NCI-H1092 (cell line): Measurements from ENCODE around the gene ROR1.
A peak's percentile ranks its signal among the peaks of the same experiment; 100 is the strongest.

Experiments
- DNase-seq: peaks from one replicate; lab custom pipeline; 2025; lab: John Stamatoyannopoulos, UW

ROR1 gene

DNA sequence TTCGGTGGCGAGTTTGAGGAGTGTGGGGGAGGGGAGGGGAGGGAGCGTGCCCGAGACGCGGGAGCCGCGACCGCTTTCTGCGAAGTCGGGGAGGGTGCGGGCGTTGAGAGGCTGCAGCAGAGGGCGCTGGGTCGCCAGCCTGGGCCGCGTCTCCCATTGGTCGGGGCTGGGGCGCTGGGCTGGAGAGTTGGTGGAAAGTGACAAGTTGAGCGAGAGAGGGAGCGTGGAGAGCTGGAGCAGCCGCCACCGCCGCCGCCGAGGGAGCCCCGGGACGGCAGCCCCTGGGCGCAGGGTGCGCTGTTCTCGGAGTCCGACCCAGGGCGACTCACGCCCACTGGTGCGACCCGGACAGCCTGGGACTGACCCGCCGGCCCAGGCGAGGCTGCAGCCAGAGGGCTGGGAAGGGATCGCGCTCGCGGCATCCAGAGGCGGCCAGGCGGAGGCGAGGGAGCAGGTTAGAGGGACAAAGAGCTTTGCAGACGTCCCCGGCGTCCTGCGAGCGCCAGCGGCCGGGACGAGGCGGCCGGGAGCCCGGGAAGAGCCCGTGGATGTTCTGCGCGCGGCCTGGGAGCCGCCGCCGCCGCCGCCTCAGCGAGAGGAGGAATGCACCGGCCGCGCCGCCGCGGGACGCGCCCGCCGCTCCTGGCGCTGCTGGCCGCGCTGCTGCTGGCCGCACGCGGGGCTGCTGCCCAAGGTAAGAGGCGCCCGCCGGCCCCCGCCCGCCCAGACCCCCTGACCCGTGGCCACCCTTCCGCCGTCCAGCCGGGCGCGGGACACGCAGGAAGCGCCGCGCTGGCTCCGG lies at the start of gene ROR1:
Gene ROR1 (plus strand): TSS at position 203 of the 802 bp plus-strand sequence.
- peak; percentile 47 for DNase-seq

DNA sequence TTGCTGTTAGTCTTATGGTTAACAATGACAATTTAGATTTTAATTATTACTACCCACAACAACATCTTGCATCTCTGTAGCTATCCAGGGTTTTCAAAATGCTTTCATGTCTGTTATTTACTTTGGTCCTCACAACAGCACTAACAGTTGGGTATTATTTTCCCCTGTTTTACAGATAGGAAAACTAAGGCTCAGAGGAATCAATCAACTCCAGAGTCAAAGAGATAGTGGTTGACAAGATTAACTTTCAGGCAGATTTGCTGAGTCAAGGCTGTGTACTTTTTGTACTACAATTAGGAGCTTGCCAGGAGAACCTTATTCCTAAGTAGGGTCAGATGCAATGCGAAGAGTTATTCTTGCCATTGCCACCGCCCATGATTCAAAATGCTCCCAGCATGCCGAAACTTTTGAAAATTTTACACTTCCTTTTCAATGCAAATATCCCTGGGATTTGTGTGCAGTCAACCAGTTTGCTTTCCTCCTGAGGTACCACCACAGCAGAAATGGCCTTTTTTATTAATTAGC lies 49.4 kb upstream of the ROR1 start:
- no peak for DNase-seq

DNA sequence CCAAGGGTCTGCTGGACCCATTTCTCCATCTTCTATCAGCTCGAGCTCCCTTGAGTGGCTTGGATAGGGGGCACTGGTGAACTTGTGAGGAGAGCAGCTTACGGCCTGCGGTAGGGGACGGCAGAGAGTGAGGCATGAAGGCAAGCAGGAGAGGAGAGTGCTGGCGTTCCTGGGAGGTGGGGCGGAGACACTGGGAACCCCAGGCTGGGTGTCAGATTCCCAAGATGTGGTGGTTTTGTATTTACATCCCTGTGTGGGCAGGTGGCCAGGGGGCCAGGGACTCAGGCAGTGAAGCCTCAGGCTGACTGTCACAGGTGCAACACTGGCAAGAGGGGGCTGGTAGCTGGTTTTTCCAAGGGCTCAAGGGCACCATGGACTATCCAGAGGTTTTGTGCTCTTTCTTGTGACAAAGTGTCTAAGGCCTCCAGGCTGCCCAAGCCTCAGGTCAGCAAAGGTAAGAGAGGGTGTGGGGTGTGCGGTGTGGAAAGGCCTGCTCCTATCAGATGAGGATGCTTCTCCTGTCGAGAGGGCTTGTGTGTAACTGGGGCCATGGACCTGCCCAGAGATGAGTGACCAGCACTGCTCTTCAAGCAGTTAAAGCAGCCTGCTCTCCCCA lies 45.1 kb upstream of the ROR1 start:
- DNase-seq: no peak

DNA sequence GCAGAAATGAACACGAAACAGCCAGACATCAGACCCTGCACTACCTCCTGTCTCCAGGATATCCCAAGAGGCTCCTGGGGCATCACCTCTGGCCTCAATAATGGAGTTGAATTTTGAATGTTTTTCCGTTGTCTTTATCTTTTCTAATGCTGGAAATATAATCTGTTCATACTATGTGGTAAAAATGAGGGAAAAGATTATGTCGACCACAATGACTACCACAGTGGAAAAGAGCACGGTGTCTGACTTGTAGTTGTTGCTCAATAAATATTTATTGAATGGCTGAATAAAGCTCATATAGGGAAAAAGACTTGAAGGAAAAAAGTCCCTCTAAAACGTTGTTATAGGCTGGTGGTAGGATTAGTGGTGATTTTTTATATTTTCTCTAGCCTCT lies 44.6 kb upstream of the ROR1 start:
- DNase-seq: no peak

DNA sequence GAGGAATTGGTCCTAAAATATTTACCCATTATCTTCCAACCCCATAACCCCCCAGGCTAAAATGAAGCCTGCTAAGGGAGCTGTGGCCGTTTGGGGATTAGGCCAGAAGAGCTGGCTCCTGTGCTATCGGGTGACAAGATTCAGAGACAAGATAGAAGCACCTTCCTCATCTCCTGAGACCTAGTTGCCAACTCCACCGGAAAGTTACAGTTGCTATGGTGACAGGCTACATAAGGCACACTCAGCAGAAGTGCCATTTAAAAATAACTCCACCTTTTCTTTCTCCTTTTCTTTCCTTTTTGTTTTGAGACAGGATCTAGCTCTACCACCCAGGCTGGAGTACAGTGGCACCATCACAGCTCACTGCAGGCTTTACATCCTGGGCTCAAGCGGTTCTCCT lies 43.6 kb upstream of the ROR1 start:
- no peak for DNase-seq

DNA sequence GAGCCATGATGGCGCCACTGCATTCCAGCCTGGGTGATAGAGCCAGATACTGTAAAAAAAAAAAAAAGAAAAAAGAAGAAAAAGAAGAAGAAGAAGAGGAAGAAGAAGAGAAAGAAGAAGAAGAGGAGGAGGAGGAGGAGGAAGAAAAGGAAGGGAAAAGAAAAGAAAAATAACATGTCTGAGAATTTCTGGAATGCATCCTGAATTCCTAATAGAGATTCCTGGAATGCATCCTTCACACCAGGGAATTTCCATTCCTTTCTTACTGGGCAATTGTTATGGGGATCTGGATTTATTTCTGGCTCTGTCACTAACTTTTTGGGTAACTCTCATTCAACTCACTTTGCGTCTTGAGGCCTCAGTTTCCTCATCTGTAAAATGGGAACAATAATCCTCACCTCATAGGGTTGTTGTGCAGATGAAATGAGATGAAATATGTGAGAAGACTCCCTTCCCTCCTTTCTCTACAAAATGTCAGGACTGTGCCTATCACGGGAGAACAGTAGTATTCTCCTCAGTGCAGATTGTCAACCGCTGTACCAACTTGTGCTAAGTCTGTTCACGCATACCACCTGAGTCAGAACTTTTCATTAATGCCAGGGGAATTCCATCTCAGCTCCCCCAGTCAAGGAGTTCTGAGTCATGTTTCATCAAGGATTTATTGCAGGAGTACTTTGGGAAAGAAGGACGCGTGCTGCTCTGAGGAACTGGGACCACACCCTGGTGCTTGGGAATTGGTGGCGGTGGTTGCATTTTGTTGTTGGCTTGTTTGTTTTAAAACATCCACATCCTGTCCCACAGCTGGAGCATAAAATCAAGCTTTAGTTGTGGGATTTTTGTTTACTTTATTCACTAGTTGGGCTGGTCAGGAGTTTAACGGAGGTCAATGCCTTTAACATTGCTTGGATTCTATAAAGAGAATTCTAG lies 42.4 kb upstream of the ROR1 start:
- DNase-seq: no peak

DNA sequence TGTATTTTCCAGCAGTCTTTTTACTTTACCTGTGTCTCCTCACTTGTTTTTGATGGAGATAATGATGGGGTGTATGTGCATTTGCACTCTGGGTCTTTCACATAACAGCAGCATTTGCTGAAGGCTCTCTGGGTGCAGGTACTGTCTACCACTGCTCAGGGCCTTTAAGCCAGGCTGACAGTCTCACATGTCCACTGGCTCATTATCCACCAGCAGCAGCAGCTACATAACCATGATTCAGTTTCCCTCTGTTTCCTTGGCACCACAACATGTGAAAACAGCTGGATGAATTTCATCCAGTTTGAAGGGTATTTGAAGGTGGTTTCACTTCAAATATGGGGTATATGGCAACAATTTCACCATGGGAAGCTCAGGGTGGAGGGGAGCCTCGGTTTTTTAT lies 41.2 kb upstream of the ROR1 start:
- no peak for DNase-seq

DNA sequence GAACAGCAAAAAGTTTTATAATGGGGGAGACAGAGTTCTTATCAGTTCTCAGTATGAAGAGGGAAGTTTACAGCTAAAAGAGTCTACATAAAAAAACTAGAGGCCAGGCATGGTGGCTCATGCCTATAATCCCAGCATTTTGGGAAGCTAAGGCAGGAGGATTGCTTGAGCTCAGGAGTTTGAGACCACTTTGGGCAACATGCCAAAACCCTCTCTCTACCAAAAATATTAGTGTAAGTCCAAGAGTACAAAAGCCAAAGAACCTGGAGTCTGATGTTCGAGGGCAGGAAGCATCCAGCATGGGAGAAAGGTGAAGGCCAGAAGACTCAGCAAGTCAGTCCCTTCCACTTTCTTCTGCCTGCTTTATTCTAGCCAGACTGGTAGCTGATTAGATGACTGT lies 35.0 kb upstream of the ROR1 start:
- DNase-seq: no peak

DNA sequence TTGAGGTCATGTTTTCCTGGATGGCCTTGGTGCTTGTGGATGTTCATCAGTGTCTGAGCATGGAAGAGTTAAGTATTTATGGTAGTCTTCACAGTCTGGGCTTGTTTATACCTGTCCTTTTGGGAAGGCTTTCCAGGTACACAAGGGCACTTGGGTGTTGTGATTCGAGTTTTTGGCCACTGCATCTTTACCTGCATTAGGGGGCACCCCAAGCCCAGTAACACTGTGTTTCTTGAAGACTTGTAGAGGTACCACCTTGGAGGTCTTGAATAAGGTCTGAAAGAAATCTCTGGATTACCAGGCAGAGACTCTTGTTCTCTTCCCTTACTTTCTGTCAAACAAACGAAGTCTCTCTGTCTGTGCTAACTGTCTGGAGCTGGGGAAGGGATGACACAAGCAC lies 34.4 kb upstream of the ROR1 start:
- DNase-seq: no peak

DNA sequence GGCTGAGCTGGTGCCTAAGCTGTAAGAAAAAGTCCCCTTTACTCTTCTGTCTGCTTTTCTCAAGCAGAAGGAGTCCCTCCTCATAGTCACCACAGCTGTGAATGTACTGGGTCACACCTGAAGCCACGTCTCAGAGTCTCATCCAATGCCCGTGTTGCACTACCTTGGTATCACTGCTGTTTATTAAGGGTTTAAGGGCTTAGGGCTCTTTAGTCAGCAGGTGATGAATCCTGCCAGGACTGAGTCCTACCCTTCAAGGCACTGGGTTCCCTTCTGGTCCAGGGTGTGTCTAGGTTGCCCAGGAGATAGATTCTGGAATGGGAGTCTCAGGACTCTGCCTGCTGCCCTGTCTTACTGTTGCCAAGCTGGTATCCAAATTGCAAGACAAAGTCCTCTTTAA lies 33.4 kb upstream of the ROR1 start:
- no peak for DNase-seq

DNA sequence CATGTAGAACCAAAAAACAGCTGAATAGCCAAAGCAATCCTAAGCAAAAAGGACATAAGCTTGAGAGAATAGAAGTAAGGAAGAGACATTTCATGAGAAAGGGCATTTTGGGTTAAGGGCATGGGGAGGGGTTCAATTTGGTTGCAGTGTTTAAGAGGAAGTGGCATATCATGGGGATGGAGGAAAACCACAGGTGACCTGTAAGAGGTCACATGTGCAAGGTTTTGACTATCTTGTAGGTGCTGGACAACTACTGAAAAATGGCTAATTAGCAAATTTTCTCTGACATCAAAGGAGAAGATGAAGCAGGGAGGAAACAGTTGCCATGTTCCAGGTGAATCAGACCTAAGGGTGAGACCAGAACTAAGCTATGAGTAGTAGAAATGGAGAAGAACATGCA lies 31.3 kb upstream of the ROR1 start:
- no peak for DNase-seq

DNA sequence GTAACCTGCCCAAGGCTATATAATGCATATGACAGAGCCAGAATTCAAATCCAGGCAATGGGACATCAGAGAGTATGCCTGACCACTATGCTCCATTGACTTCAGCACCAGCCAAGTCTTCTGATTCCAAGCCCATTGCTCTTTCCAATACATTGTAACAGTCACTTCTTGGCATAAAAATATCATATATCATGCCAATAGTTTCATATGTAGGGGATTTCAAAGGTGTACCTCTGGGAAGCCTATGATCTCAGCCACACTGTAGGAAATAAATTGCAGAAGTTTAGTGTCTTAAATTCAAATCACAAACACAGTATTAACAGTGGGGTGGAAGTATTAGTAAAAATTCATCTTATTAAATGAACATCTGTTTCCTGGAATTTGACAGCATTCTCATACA lies 30.0 kb upstream of the ROR1 start:
- no peak for DNase-seq

DNA sequence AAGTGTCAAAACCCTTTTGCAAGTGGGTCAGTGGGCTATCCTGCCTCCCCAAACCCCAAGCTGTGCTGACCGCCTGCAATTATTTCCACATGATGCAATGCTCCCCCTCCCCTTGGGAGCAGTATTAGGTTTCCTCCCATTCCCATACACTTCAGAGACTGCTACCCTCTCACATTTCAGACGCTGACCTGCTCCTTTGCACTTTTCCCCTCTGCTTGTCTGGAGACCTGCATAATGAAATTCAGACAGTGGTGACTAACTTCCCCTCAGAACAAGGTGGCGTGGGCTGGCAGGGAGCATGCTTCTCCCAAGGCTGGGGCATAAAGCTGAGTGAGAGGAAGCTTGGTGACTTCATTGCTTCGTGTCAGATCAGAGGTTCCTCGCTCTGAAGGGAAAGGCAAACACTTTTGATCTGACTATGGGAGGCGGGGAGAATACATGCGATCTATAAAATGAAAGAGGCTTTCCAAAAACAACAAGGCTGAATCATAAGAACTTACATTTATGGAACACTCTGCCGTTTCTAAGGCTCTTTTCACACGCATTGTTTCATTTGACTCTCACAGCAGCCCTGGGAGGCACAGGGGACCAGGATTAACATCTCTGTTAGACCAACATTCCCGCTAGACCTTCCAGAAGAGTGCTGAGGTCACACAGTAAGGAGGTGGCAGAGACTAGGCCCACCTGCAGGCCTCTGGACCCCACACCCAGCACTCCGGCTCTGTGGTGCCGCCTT lies 27.5 kb upstream of the ROR1 start:
- no peak for DNase-seq

DNA sequence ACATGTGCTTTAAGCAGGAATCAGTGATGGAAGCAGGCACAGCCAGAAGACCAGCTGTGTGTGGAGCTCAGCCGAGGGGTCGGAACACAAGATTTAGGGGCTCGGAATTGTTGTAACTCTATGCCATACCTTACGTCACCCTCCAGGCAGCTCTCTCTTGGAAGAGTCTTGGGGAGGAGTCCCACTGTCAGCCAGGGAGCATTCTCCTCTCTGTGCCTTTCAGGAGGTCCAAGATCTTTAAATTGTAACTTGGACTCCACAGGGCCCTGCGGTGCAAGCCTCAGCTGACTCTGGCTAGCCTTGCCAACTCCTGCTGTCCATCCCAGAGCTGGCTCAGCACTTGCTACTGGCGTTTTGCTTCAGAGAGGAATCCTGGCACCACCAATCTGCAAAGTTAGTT lies 26.4 kb upstream of the ROR1 start:
- no peak for DNase-seq

DNA sequence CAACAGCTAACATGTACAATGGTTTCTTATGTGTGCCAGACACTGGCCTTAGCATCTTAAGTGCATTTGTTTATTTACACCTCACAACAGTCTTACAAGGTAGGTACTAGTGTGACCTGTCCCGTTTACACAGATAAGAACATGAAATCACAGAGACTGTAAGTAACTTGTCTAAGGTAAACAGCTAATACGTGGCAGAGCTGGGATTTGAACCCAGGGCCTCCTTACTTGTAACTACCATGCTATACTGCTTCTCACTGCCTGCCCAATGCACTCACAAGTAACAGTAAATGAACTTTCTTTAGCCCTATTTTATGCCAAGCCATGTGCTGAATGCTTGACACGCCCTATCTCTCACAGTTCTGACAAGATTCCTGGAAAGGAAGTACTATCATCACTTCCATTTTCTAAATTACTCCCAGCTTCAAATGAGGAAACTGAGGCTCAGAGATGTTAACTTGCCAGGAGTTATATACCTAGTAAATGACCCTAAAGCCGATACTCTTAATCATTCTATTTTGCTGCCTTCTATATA lies 25.7 kb upstream of the ROR1 start:
- DNase-seq: no peak

DNA sequence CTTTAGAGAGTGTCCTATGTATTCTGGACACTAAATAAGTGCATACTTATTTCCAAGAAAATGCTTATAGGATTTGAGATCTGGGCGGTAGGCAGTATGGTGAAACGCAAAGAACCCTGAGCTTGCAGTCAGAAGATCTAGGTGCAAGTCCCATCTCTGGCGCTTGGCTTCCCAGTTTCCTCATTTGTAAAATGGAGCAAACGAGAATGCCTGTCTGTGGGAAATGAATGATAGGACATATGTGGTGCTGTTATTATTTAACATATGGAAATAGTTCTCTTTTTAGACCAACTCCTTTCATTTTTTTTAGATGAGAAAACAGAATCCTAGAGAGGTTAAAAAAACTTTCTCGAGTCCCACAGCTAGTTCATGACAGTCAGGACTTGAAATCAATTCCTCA lies 25.2 kb upstream of the ROR1 start:
- no peak for DNase-seq

DNA sequence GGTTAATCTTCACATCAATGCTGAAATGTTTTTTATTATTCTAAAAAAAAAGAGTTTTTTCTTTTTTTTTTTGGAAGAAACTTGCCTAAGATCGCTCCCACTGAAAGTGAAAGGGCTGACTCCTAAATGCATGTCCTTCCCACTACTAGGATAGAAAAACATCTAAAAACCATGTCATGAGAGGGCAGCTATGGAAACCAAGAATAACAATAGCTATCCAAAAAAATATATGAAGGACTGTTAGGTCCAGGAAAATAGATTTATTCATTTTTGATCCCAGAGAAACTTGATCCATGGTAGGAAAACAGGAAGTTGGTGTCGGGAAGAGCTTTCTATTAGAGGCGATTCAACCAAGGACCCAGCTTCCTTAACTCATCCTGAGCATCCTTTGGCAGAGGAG lies 23.1 kb upstream of the ROR1 start:
- no peak for DNase-seq

DNA sequence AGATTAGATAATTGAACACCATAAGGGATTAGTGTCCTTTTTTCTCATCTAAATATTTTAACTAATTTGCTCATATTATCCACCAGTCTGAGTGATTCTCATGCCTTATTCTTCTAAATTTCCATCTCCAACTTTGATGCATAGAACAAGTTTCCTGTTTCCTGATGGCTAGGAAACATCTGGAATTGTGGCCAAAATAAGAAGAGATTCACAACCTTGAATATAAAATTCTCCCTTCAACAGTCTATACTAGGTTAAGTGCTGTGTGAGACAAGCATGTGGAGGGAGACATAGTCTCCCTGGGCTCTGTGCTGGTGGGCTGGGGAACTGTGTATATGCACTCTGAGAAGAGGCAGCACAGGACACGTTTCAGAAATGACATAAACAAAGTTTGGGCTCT lies 21.6 kb upstream of the ROR1 start:
- DNase-seq: no peak

DNA sequence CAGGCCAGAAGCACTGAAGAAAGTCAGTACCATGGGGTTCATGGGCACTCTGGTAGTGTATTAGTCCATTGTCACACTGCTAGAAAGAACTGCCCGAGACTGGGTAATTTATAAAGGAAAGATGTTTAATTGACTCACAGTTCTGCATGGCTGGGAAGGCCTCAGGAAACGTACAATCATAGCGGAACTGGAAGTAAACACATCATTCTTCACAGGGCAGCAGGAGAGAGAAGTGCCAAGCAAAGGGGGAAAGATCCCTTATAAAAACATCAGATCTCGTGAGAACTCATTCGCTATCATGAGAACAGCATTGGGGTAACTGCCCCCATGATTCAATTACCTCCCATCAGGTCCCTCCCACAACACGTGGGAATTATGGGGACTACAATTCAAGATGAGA lies 20.2 kb upstream of the ROR1 start:
- DNase-seq: no peak

DNA sequence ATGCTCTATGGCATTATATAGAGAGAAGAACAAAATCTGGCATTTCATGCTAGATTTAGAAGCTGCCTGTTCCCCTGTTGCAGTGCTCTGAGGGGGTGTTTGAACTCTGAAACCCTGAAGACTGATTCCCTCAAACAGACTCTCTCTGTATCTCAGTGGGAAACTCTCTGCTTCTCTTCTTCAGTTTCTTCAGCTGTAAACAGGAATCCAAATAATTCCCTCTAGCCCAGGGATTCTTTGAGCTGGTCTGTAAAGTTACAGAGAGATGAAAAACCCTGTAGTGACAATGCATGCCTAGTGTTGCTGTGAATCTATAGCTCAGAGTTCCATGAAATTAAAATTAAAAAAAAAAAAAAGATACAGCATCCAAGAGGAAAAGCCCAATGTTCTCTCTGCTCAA lies 17.0 kb upstream of the ROR1 start:
- no peak for DNase-seq

DNA sequence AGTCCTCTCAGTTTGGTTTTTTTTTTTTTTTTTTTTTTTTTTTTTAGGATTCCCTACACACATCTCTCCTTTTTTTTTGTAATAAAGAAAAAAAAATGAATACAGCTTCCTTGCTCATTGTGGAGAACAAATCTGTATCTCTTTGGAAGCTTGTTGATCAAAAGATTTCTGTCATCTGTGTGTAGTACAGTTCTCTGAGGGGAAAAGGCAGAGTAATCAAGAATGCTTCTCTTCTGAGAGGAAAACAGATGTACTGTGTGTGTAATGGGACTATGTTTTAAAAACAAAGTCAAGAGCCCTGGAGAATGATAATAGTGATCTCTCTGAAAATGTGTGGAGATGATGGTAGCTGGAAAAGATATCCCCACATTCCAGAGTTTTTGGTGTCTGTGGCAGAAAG lies 16.5 kb upstream of the ROR1 start:
- no peak for DNase-seq

DNA sequence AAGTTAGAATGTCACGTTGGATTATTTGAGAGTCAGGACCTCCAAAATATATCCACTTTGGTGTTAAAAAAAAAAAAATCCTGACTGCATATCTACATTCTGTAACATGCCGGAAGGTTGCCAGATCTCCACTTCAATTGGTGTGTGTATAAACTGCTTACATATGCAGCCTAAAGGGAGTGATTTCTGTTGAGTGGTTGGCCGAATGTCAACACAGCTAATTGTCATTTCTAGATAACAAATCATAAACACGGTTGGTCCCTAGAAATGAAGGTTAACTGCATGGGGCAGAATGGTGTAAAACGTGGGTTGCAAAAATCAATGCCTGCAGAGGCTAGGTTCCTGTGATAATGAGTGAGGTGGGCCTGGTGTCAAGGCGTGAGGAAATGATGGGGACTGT lies 15.0 kb upstream of the ROR1 start:
- DNase-seq: no peak
